ENCODE measurements around the gene NFATC4.

DNA sequence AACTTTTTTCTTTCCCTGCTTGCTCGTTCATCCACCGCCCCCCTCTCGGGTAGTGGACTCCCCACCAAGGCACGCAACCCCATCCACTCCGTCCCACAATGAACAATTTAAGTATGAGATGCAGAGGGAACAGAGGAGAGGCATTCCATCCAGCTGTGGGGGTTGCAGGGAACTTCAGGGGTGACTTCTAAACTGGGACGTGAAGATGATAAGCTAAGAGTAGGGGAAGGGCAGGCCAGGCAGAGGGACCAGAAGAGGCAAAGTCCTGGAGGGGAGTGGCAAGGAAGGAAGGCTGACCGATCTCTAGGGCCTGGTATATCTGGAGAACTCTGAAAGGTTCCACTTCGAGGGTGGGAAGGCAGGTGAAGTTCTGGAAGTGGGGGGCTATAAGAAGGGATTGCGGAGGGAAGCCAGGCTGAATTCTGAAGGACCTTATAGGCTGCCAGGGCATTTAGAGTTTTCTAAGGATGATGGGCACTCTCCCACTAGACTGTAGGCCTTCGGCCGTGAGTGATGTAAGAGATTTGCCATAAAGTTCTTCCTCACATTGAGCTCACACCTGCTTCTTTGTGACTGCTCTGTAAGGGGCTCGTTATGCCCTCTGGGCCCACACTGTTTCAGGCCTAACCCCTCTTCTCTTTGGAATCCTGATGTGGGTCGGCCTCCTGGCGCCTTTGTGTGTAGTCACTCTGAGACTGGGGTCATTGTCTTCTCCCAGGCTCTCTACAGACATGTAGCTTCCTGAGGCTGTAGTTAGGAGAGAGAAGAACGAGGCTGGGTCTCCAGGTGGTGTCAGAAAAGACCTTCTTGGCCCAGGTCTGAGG, 12.1 kb downstream of the NFATC4 start:
- TF ChIP-seq EZH2 (IDR thresholded peaks at IDR 0.05; ENCODE audit: borderline replicate concordance, low read depth, low read length, severe bottlenecking), result no peak
- TF ChIP-seq, protein P1, sequence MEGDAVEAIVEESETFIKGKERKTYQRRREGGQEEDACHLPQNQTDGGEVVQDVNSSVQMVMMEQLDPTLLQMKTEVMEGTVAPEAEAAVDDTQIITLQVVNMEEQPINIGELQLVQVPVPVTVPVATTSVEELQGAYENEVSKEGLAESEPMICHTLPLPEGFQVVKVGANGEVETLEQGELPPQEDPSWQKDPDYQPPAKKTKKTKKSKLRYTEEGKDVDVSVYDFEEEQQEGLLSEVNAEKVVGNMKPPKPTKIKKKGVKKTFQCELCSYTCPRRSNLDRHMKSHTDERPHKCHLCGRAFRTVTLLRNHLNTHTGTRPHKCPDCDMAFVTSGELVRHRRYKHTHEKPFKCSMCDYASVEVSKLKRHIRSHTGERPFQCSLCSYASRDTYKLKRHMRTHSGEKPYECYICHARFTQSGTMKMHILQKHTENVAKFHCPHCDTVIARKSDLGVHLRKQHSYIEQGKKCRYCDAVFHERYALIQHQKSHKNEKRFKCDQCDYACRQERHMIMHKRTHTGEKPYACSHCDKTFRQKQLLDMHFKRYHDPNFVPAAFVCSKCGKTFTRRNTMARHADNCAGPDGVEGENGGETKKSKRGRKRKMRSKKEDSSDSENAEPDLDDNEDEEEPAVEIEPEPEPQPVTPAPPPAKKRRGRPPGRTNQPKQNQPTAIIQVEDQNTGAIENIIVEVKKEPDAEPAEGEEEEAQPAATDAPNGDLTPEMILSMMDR (IDR thresholded peaks at IDR 0.05; ENCODE audit: borderline replicate concordance, extremely low read depth, low read length, poor library complexity, severe bottlenecking), result no peak

All from DND-41 (cell line).